IPS-18c (cell line): ENCODE measurements around the gene ICAM5.
A peak's percentile ranks its signal among the peaks of the same experiment; 100 is the strongest.

ENCODE experiments used
- H3K4me3 ChIP-seq: 2 replicates; pipeline ENCODE4 v1.7.0; 2013; ENCODE audit warnings: low read depth, mild to moderate bottlenecking, low read length, moderate library complexity; ENCODE audit not compliant: insufficient read depth
- H3K9me3 ChIP-seq: one replicate; pipeline ENCODE4 v1.6.1; 2013; ENCODE audit warnings: mild to moderate bottlenecking, low read length, moderate library complexity; ENCODE audit not compliant: control insufficient read depth, insufficient read depth

Gene ICAM5

DNA sequence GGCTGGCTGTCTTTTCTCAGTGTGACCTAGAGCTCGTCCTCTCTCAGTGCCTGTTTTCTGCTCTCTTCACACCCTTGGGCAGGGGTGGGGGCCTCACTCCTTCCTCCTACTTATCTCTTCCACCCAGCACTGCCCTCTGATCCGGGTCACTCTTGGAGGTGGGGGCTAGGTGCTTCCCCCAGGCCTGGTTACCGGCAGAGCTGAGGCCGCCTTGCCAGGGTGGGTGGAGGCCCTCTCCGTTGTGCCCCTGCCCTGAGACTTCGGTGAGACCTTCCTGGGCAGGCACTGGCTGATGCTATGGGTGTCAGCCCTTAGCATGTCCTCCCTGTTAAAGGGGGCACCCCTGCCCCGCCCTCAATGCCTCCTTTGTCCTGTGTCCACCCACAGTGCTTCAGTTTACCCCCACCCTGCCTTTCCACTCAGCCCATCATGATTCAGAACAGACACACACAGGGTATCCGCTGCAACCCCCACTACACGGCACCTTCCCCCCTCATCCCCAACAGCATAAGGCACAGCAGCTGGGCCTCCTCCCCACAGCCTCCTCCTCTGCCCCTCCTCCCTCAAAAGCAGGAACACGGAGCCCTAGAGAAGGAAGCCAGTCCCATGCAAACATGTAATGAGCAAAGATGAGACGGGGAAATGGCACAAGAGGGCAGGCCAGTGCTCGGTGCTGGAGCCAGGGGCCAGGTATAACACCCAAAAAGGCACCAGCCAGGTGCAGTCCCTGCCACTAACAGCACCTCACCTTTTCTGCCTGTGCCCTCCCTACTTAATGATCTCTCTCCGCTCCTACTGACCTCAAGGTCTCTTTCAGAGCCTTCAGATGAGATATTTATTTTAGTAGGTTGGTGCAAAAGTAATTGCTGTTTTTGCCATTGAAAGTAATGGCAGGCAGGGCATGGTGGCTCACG is 10.1 kb downstream of the ICAM5 start:
- H3K9me3 ChIP-seq = peaks cover 2% of the 10 kb centered on the region

DNA sequence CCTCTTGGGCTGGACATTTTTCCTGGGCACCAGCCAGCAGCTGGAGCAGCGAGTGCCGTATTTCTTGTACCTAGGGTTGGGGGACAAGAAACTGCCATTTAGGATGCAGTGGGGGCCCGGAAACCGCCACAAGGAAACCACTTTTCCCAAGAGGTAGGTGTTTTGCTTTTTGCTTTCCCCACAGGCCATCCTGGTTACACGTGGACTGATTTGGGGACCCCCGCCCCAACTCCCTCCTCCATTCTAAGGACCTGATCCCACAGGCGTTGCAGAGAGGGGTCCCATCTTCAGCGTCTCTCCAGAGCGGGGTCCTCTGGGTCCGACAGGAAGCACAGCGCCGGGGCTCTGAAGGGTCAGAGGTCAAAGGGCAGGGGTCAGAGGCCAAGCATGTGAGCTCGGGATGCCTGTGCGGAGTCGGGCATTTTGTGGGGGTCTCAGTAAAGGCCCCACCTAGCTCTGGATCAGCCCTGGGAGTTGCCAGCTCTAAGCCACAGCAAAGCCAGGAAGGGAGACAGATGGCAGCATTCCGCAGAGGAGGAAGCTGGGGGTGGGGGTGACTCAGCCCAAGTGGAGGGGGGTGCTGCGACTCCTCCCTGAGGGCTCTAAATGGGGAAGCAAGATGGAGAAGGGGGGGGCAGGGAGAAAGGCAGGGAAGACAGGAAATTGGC is 15.5 kb downstream of the ICAM5 start:
- Histone ChIP-seq H3K9me3 (no peaks in the 10 kb centered on the region), H3K4me3 (no peak overlapping the region)

More for the DNA sequence above, 10.1 kb downstream of the ICAM5 start:
- H3K4me3 ChIP-seq = no peak overlapping the region

DNA sequence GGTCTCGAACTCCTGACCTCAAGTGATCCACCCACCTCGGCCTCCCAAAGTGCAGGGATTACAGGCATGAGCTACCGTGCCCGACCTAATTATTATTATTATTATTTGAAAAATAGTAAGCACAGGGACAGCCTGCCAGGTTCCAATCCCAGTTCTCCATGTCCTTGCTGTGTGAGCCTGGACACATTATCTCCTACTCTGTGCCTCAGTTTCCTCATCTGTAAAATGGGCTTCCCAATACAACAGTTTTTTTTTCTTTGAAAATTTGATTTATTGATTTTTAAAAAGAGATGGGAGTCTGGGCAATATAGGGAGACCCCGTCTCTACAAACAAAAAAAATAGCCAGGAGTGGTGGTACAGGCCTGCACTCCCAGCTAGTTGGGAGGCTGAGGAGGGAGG is 16.6 kb downstream of the ICAM5 start:
- no peak overlapping the region for H3K4me3 ChIP-seq
- H3K9me3 ChIP-seq = no peaks in the 10 kb centered on the region

DNA sequence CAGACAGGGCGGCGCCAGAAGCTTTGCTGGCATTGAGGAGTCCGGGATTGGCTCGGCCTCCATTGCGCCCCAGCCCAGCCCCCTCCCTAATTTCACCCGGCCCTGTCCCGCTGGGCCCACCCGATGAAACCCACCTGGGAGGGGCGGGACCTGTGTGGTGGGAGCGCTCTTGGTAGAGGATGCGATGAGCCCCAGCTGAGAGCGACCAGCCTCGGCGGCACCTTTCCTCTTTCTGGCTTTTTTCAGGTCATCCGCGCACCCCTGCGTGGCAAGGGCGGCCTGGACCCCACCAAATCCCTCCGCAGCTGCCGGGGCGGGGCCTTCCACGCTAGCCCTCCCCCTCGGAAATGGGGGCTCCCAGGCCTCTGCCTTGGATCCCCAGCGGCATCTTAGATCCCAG is 19.7 kb downstream of the ICAM5 start, which contains the start of gene ZGLP1:
Gene ZGLP1, minus strand, starts transcription at position 393 of the 400 bp plus-strand sequence.
- no peaks in the 10 kb centered on the region for H3K9me3 ChIP-seq
- no peak within 1 kb of the TSS for H3K4me3 ChIP-seq

DNA sequence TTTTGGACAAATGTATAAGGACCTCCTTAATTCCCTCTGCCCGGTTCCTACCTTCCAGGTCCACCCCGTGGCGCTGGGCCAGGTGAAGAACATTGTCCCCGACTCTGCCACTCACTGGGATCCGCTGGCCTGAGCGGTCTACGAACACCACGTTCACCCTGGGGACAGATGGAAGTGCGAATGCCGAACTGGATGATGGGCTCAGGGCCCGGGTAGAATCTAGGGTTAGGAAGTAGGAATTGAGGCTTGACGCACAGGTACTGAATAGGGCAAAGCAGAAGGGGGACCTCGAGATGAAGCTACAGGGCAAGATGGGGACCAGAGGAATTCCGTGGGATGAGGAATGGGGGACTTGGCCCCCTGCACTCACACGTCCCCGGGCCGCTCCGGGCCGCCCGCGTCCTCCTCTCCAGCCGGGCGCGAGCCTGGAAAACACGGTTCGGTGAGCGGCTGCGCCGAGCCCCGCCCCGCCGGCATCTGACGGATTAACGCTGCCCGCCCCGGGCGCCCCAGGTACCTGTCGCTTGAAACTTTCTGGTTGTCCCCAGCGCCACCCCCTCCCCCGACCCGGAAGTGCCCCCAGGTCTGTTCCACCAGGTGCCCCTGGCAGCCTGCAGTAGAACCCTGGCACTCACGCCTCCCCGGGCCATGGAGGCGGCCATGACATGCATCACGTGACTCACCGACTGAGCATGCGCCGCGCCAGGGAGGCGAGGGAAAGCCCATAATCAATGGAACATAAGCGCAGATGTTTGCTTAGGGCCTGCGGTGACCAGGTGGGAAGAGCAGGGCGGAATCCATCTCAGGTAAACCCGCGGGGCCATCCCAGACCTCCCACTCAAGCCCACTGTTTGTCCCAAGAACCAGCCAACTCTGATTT is 25.8 kb downstream of the ICAM5 start, which contains the start of gene FDX2:
Gene FDX2, minus strand, starts transcription at position 681 of the 880 bp plus-strand sequence. Its CDS starts 19 bp downstream, at position 662.
- H3K9me3 ChIP-seq = no peaks in the 10 kb centered on the region
- H3K4me3 ChIP-seq = peak within 1 kb of the TSS; percentile 76

DNA sequence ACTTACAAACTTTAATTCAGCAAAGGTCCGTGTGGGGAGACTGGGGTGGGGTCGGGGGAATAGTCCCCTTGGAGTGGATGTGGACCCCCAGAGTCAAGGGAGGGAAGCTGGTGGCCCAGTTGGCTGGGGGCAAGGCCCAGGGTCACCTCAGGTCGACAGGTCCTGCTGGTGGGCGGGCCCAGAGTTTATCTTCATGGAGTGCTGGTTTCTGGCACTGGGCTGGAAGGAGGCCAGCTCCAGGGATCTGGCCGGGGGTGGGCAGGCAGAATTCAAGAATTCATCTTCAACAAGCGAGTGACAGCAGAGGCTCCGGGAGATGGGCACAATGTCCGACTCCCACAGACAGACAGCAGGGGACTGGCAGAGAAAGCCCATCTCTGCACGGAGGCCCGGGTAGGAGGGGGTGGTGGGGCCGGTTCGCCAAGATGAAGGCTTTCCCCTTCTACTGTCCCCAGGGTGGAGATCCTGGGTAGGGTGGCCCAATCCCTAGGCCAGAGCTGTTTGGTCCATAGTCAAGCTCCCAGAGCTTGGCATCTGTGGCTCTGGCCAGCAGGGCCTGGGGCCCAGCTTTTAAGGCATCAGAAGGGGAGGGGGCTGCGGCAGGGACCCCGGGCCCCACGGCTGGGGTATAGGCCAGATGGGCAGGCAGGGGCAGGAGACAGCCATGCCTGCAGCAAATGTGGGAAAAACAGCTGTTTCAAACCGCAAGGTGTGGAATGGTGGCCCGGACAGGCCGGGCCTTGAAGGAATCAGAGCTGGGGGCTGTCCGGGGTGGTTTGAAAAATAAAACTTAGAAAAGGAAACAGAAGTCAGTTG is 26.7 kb downstream of the ICAM5 start:
- Histone ChIP-seq H3K4me3 (no peak overlapping the region; the same call in 1 of the 2 replicates), H3K9me3 (no peaks in the 10 kb centered on the region)

DNA sequence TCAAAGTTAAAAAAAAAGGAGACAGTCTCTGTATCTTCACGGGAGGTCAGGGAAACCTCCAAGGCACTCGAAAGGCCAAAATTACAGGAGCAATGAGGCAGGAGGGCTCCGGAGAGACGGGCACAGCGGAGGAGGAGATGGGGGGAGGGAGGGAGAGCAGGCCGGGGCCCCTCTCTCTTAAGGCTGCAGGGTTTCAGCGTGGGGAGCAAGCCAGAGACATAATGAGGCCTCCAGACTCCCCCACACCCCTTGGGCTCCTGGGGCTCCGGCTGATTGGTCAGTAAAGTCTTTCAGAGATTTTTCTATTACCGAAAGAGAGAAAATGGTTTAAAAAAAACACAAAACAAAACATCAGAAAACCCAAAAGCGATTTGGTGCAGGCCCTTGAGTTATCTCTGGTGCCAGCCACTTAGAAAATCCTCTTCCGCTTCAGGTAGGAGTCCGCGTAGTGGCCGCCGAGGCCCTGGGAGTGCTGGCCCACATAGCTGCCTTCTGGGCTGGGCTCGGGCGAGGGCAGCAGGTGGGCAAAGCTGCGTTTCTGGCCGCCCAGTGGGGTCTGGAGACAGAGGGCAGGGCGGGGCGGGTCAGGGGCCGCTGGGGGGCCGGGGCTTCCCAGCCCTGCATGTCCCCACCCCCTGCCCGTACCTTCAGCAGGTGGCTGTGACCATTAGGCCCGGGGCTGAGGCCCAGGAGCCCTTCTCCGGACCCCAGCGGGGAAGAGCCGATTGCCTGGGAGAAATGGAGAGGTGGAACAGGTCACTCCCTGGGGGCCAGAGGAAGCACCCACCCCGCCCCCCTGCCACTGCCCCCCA is 27.5 kb downstream of the ICAM5 start:
- Histone ChIP-seq H3K4me3 (no peak overlapping the region), H3K9me3 (no peaks in the 10 kb centered on the region)

DNA sequence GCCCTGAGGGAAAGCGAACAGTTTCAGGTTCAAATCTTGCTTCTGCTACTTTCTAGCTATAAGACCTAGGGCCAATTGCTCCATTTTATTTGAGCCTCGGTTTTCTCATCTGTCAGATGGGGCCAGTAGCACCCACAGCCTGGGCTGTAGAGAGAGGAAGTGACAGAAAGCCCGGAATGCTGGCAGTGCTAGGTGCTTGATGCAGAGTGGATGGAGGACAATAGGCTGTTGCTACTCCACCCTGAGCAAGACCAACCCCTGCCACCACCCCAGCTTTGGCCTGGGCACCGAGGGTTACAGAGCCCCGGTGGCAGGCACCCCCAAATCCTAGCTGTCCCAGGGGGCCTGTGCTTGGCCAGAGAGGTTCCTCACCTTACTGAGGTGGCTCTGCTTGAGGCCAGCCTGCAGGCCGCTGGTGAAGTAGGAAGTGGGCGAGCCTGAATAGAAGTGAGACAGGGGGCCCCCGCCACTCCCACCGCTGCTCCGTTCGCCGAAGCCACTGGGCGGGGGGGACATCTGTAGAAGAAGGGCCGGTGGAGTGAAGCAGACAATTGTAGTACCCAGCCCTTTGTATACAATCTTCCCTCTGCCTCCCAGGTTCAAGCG is 28.2 kb downstream of the ICAM5 start:
- H3K4me3 ChIP-seq = no peak overlapping the region
- no peaks in the 10 kb centered on the region for H3K9me3 ChIP-seq

DNA sequence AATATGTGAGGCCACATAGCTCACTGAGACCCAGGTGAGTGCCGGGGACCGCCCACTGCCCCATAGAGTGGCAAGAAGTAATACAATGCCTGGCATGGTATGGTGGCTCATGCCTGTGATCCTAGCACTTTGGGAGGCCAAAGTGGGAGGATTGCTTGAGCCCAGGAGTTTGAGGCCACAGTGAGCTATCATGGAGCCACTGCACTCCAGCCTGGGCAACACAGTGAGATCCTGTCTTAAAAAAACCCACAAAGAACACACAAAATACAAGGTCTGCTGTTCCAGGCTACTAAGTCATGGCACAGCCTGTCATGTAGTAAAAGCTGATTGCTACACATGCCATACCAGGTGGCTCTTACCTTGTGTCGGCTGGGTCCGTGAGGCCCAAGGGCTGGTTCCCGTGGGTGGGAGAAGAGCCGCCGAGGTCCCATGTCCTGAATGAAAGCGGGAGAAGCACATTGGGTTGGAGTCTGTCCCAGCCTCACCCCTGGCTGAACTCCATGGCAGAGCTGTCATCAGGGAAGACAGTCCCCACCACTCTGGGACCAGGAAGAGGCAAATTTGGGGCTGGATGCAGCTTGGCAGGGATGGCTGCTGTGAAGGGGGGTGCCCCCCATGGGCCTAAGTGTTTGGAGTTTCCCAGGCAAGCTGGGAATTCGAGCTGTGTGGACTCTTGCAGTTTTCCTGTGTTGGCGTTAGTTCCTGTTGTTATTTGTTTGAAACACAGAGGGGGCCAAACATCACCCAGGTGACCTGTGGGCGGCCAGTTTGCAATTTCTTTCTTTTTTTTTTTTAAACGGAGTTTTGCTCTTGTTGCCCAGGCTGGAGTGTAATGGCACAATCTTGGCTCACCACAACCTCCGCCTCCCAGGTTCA is 29.3 kb downstream of the ICAM5 start:
- H3K4me3 ChIP-seq = no peak overlapping the region

DNA sequence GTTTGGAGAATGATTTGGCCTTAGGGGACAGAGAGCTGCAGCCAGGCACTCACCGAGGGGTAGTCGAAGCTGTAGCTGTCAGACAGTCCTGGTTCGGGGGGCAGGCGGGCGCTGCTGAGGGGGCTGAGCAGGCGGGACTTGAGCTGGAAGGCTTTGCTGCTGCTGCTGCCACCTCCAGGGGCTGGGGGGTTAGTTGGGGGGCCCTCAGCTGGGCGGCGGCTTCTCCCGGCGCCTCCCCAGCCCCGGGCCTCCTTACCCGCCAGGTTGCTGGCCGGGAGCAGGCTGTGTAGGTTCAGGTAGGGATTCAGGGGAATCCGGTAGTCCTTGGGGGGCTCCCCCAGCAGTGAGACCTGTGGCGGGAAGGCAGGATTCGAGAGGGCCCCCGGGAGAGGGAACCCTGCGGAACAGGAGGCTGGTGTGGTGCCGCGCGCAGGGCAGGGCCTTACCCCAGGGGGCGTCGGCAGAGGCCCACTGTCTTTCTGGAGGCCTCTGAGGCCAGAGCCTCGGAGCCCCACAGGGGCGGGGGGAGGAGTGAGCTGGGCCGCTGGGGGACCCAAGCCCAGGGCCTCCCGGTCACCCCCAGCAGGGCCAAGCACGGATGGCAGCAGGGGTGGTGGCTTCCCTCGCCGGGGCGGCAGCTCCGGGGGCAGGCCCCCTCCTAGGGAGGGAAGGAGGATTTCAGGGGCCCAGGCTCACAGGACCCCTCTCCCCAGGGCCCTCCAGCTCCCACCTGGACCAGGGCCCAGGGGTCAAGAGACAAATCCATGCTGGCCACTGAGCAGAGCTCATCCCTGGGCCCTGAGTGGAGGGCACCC is 31.1 kb downstream of the ICAM5 start:
- H3K9me3 ChIP-seq = no peaks in the 10 kb centered on the region
- no peak overlapping the region for H3K4me3 ChIP-seq

More for the DNA sequence above, 29.3 kb downstream of the ICAM5 start:
- H3K9me3 ChIP-seq = no peaks in the 10 kb centered on the region

DNA sequence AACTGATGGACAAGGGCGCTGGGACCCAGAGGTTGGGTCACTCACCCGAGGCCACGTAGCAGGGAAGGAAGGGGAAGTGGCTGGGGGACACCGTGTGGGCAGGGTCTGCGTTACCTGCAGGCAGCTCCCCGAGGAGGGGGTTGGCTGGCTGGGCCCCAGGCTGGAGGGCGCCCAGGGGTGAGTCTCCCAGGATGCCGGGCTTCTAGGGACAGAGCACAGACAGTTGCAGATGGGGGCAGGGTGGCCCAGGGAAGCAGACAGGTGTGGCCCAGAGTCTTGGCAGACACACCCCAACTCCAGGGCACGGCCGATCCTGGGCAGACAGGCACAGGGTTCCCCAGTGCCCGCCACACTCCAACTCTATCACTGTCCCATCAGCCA is 31.7 kb downstream of the ICAM5 start:
- Histone ChIP-seq H3K4me3 (no peak overlapping the region), H3K9me3 (no peaks in the 10 kb centered on the region)

DNA sequence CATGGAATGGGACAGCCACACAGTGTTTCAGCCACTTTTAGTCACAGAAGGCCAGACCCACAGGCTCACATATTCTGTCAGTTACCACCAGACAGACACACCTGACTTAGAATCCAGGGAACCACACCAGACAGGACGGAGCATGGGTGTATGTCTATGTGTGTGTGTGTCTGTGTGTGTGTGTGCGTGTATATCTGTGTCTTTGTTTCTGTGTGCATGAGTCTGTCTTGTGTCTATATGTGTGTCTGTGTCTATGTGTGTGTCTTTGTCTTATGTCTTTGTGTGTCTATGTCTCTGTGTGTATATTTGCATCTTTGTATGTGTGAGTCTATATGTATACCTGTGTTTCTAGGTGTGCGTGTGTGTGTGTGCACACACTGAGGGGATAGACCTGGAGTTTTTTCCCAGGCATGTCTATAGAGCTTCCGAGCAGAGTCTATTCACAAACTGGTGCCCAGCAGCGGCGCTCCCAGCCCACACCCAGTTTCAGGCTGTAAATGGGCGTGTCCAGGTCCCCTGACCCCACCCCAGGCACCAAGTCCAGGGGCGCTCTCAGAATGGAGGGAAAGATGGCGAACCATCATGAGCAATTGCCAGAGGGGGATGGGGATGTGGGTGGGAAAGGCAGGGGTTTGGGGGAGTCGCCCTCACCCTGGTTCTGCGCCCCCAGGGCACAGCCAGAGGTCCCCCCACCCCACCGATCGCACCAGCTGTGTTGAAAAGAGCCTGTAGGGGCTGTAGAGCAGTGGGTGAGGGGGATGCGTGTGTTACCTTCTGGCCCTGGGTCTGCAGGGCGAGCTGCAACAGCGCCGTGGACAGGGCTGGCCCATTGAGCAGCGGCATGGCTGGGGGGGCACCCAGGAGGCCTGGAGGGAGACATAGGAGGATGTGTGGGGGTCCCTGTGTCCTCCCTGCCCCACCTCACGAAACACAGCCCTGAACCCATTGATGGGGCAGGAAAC is 32.4 kb downstream of the ICAM5 start:
- H3K9me3 ChIP-seq = no peaks in the 10 kb centered on the region
- H3K4me3 ChIP-seq = no peak overlapping the region

DNA sequence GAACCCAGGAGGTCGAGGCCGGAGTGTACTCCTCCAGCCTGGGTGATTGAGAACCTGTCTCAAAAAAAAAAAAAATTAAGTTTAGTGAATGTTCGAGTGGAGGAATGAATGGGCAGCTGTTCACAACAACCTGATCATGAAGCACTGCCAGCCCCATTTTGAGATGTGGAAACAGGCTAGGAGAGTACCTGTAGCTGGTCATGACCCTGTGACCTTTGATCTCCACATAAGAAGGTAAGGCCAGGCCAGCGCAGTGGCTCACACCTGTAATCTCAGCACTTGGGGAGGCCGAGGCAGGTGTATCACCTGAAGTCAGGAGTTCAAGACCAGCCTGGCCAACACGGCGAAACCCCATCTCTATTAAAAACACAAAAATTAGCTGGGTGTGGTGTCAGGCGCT is 36.0 kb downstream of the ICAM5 start:
- no peak overlapping the region for H3K4me3 ChIP-seq

More for the DNA sequence above, 36.0 kb downstream of the ICAM5 start:
- H3K9me3 ChIP-seq = no peaks in the 10 kb centered on the region
